Tibial nerve (tissue), 4 donors: Measurements from ENCODE around the gene MKLN1.

Experiments used
- EP300 ChIP-seq, 2 donors: sonication (generic); formaldehyde crosslinking; IDR thresholded peaks; one replicate each; pipeline ENCODE4 v1.6.1; 2017; ENCODE audit warnings: antibody characterized with exemption in 2 of 2, mild to moderate bottlenecking in 1 of 2
- POLR2A ChIP-seq, 2 donors: fragments of 450-650 bp; IDR thresholded peaks; one replicate each; pipeline ENCODE4 v1.6.1; 2017; ENCODE audit warnings: antibody characterized with exemption in 2 of 2, mild to moderate bottlenecking in 2 of 2, moderate library complexity in 2 of 2
- TF ChIP-seq, protein P1 (sequence below), 5 experiments: fragments of 200-600 bp in 3 of 5; fragments of 450-650 bp in 2 of 5; sonication (generic) in 3 of 5; IDR thresholded peaks; one replicate each; pipeline ENCODE4 v1.5.1; 2016 to 2019; ENCODE audit warnings: antibody characterized with exemption in 5 of 5, mild to moderate bottlenecking in 3 of 5, moderate library complexity in 2 of 5

DNA sequence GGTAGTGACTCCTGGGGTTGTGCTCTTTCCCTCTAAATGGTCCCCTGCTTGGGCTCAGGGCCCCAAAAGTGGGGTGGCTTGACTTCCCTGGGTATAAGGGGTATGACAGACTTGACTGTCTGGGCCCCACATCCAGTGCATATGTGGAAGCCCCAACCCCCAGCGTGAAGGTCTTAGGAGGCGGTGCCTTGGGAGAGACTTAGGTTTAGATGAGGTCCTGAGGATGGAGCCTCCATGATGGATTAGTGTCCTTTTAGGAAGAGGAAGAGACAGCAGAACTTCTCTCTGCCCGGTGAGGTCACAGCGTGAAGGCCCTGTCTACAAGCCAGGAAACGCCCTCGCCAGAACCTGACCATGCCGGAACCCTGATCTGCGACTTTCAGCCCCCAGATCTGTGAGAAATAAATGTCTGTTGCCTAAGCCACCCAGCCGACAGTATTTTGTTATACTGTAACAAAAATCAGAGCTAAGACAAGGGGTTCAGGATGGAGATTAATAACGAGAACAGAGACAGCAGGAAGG is 205.0 kb downstream of the MKLN1 start:
- TF ChIP-seq, protein P1, sequence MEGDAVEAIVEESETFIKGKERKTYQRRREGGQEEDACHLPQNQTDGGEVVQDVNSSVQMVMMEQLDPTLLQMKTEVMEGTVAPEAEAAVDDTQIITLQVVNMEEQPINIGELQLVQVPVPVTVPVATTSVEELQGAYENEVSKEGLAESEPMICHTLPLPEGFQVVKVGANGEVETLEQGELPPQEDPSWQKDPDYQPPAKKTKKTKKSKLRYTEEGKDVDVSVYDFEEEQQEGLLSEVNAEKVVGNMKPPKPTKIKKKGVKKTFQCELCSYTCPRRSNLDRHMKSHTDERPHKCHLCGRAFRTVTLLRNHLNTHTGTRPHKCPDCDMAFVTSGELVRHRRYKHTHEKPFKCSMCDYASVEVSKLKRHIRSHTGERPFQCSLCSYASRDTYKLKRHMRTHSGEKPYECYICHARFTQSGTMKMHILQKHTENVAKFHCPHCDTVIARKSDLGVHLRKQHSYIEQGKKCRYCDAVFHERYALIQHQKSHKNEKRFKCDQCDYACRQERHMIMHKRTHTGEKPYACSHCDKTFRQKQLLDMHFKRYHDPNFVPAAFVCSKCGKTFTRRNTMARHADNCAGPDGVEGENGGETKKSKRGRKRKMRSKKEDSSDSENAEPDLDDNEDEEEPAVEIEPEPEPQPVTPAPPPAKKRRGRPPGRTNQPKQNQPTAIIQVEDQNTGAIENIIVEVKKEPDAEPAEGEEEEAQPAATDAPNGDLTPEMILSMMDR (IDR thresholded peaks at IDR 0.05), result no peak
- TF ChIP-seq POLR2A (IDR thresholded peaks at IDR 0.05) (no peak), EP300 (IDR thresholded peaks at IDR 0.05) (no peak)
